Activated naive CD4-positive, alpha-beta T cell treated with anti-CD3 and anti-CD28 coated beads, Interleukin-2, amount 10 ng/mL, durations not matched to agents 7 days and 5 days (primary cell): ENCODE data around the gene MUC2.

Source experiments
- CTCF ChIA-PET: fragments of 350-600 bp; sonication (Branson Sonifier 250); formaldehyde crosslinking; loops from one replicate; lab custom pipeline; 2021; ENCODE audit warnings: antibody characterized with exemption; lab: Charles Lee
- DNase-seq: peaks from one replicate; pipeline ENCODE4 v3.0.0-alpha.2; 2020
- H3K27ac Mint-ChIP-seq: one replicate; pipeline ENCODE4 v1.8.0; 2021; ENCODE audit warnings: mild to moderate bottlenecking, moderate library complexity, mixed read lengths
- H3K27me3 Mint-ChIP-seq: one replicate; pipeline ENCODE4 v1.8.0; 2021; ENCODE audit warnings: mild to moderate bottlenecking, mixed read lengths
- H3K36me3 Mint-ChIP-seq: one replicate; pipeline ENCODE4 v1.8.0; 2021; ENCODE audit warnings: mixed read lengths
- H3K4me1 Mint-ChIP-seq: one replicate; pipeline ENCODE4 v1.8.0; 2021; ENCODE audit warnings: mixed read lengths
- H3K4me3 Mint-ChIP-seq: one replicate; pipeline ENCODE4 v1.8.0; 2021; ENCODE audit warnings: mild to moderate bottlenecking, moderate library complexity, mixed read lengths
- H3K9me3 Mint-ChIP-seq: one replicate; pipeline ENCODE4 v1.8.0; 2021; ENCODE audit warnings: mixed read lengths

MUC2 gene

GRCh38 chr11:1067812-1068496, 6.7 kb upstream of the MUC2 start:
- H3K36me3 Mint-ChIP-seq, result no peaks in the 10 kb centered on the region
- H3K4me1 Mint-ChIP-seq, result no peaks in the 10 kb centered on the region
- no peak for DNase-seq
- H3K27me3 Mint-ChIP-seq, result peaks cover 4% of the 10 kb centered on the region
- H3K9me3 Mint-ChIP-seq, result no peaks in the 10 kb centered on the region
- CTCF ChIA-PET, result no interaction called here
- no peak overlapping the region for H3K27ac Mint-ChIP-seq
- H3K4me3 Mint-ChIP-seq, result no peak overlapping the region

- no peak for DNase-seq
- no peaks in the 10 kb centered on the region for H3K4me1 Mint-ChIP-seq
- H3K27me3 Mint-ChIP-seq, result peaks cover 4% of the 10 kb centered on the region
- no peak overlapping the region for H3K4me3 Mint-ChIP-seq
- no peaks in the 10 kb centered on the region for H3K36me3 Mint-ChIP-seq
- CTCF ChIA-PET, result no interaction called here
- H3K27ac Mint-ChIP-seq, result no peak overlapping the region
- no peaks in the 10 kb centered on the region for H3K9me3 Mint-ChIP-seq
These were observed 4.9 kb upstream of the MUC2 start for GRCh38 chr11:1069740-1070139.

GRCh38 chr11:1070594-1071462, 3.8 kb upstream of the MUC2 start:
- CTCF ChIA-PET, result no interaction called here
- no peaks in the 10 kb centered on the region for H3K9me3 Mint-ChIP-seq
- peaks cover under 1% of the 10 kb centered on the region for H3K27me3 Mint-ChIP-seq
- no peaks in the 10 kb centered on the region for H3K36me3 Mint-ChIP-seq
- H3K4me1 Mint-ChIP-seq, result no peaks in the 10 kb centered on the region
- H3K27ac Mint-ChIP-seq, result no peak overlapping the region
- no peak overlapping the region for H3K4me3 Mint-ChIP-seq
- no peak for DNase-seq

GRCh38 chr11:1071571-1072115, 3.0 kb upstream of the MUC2 start:
- no peaks in the 10 kb centered on the region for H3K9me3 Mint-ChIP-seq
- H3K4me3 Mint-ChIP-seq, result no peak overlapping the region
- H3K4me1 Mint-ChIP-seq, result no peaks in the 10 kb centered on the region
- H3K27me3 Mint-ChIP-seq, result no peaks in the 10 kb centered on the region
- CTCF ChIA-PET, result no interaction called here
- DNase-seq, result no peak
- H3K36me3 Mint-ChIP-seq, result no peaks in the 10 kb centered on the region
- H3K27ac Mint-ChIP-seq, result no peak overlapping the region

GRCh38 chr11:1072116-1072820, 2.4 kb upstream of the MUC2 start:
- CTCF ChIA-PET, result no interaction called here
- Mint-ChIP-seq H3K27ac (no peak overlapping the region), H3K4me3 (no peak overlapping the region), H3K27me3 (no peaks in the 10 kb centered on the region), H3K36me3 (no peaks in the 10 kb centered on the region), H3K4me1 (no peaks in the 10 kb centered on the region), H3K9me3 (no peaks in the 10 kb centered on the region)
- no peak for DNase-seq

- Mint-ChIP-seq H3K36me3 (no peaks in the 10 kb centered on the region), H3K27ac (no peak overlapping the region), H3K27me3 (no peaks in the 10 kb centered on the region), H3K4me3 (no peak overlapping the region), H3K9me3 (no peaks in the 10 kb centered on the region), H3K4me1 (no peaks in the 10 kb centered on the region)
- CTCF ChIA-PET, result no interaction called here
- DNase-seq, result no peak
These were observed 1.8 kb upstream of the MUC2 start for GRCh38 chr11:1072821-1073231.

GRCh38 chr11:1073261-1073724, 1.4 kb upstream of the MUC2 start:
- no peak overlapping the region for H3K27ac Mint-ChIP-seq
- DNase-seq, result peak; percentile 11
- no peaks in the 10 kb centered on the region for H3K36me3 Mint-ChIP-seq
- no peaks in the 10 kb centered on the region for H3K9me3 Mint-ChIP-seq
- no peak overlapping the region for H3K4me3 Mint-ChIP-seq
- CTCF ChIA-PET, result no interaction called here
- no peaks in the 10 kb centered on the region for H3K27me3 Mint-ChIP-seq
- H3K4me1 Mint-ChIP-seq, result no peaks in the 10 kb centered on the region

GRCh38 chr11:1073851-1074243, 827 bp upstream of the MUC2 start:
- Mint-ChIP-seq H3K4me3 (no peak overlapping the region), H3K4me1 (no peaks in the 10 kb centered on the region), H3K27me3 (no peaks in the 10 kb centered on the region), H3K36me3 (no peaks in the 10 kb centered on the region), H3K9me3 (no peaks in the 10 kb centered on the region), H3K27ac (no peak overlapping the region)
- DNase-seq, result no peak
- CTCF ChIA-PET, result no interaction called here

- H3K36me3 Mint-ChIP-seq, result no peaks in the 10 kb centered on the region
- H3K4me3 Mint-ChIP-seq, result no peak overlapping the region
- DNase-seq, result peak; percentile 14
- no peaks in the 10 kb centered on the region for H3K27me3 Mint-ChIP-seq
- H3K9me3 Mint-ChIP-seq, result no peaks in the 10 kb centered on the region
- no peaks in the 10 kb centered on the region for H3K4me1 Mint-ChIP-seq
- CTCF ChIA-PET, result no interaction called here
- no peak overlapping the region for H3K27ac Mint-ChIP-seq
These were observed 752 bp downstream of the MUC2 start for GRCh38 chr11:1075341-1075911.

GRCh38 chr11:1076061-1076665, 1.5 kb downstream of the MUC2 start:
- Mint-ChIP-seq H3K27me3 (no peaks in the 10 kb centered on the region), H3K4me3 (no peak overlapping the region), H3K4me1 (no peaks in the 10 kb centered on the region), H3K9me3 (no peaks in the 10 kb centered on the region), H3K27ac (no peak overlapping the region), H3K36me3 (no peaks in the 10 kb centered on the region)
- DNase-seq, result no peak
- CTCF ChIA-PET, result no interaction called here

GRCh38 chr11:1077033-1077416, 2.4 kb downstream of the MUC2 start:
- no peaks in the 10 kb centered on the region for H3K4me1 Mint-ChIP-seq
- no peak overlapping the region for H3K27ac Mint-ChIP-seq
- H3K36me3 Mint-ChIP-seq, result no peaks in the 10 kb centered on the region
- no peaks in the 10 kb centered on the region for H3K9me3 Mint-ChIP-seq
- no peak for DNase-seq
- no peaks in the 10 kb centered on the region for H3K27me3 Mint-ChIP-seq
- CTCF ChIA-PET, result no interaction called here
- no peak overlapping the region for H3K4me3 Mint-ChIP-seq

GRCh38 chr11:1077417-1078119, 2.9 kb downstream of the MUC2 start:
- no peaks in the 10 kb centered on the region for H3K27me3 Mint-ChIP-seq
- no peaks in the 10 kb centered on the region for H3K36me3 Mint-ChIP-seq
- CTCF ChIA-PET, result no interaction called here
- no peak for DNase-seq
- H3K4me1 Mint-ChIP-seq, result no peaks in the 10 kb centered on the region
- no peak overlapping the region for H3K27ac Mint-ChIP-seq
- H3K4me3 Mint-ChIP-seq, result no peak overlapping the region
- H3K9me3 Mint-ChIP-seq, result no peaks in the 10 kb centered on the region

GRCh38 chr11:1078191-1078601, 3.5 kb downstream of the MUC2 start:
- Mint-ChIP-seq H3K9me3 (no peaks in the 10 kb centered on the region), H3K4me1 (no peaks in the 10 kb centered on the region), H3K27me3 (no peaks in the 10 kb centered on the region), H3K27ac (no peak overlapping the region), H3K4me3 (no peak overlapping the region), H3K36me3 (no peaks in the 10 kb centered on the region)
- CTCF ChIA-PET, result no interaction called here
- no peak for DNase-seq
